Tibial artery (tissue), 4 donors: Measurements from ENCODE around the gene TCF15.

Experiments
- DNase-seq, 2 donors: peaks; one replicate each; pipeline ENCODE4 v3.0.0-alpha.2; 2019
- H3K27ac ChIP-seq, 2 donors: fragments of 200-600 bp; sonication (generic) in 1 of 2; 1 replicate in 1 of 2; 2 replicates in 1 of 2; pipeline ENCODE4 v1.5.1; 2018 to 2019; ENCODE audit warnings: mild to moderate bottlenecking in 1 of 2
- H3K27me3 ChIP-seq, 2 donors: fragments of 200-600 bp; sonication (generic) in 1 of 2; one replicate each; pipeline versions ENCODE4 v1.5.1 to v1.6.0; 2016 to 2019
- H3K36me3 ChIP-seq, 3 donors: fragments of 200-600 bp; sonication (generic) in 2 of 3; one replicate each; pipeline ENCODE4 v1.5.1; 2016 to 2019; ENCODE audit warnings: mild to moderate bottlenecking in 2 of 3
- H3K4me1 ChIP-seq, 4 donors: fragments of 200-600 bp; sonication (generic) in 2 of 4; 1 replicate in 3 of 4; 2 replicates in 1 of 4; pipeline ENCODE4 v1.5.1; 2016 to 2019
- H3K4me3 ChIP-seq, 2 donors: fragments of 200-600 bp; sonication (generic) in 1 of 2; 1 replicate in 1 of 2; 2 replicates in 1 of 2; pipeline ENCODE4 v1.5.1; 2018 to 2019; ENCODE audit warnings: mild to moderate bottlenecking in 2 of 2
- H3K9me3 ChIP-seq, 3 donors: fragments of 200-600 bp; sonication (generic) in 1 of 3; one replicate each; pipeline ENCODE4 v1.5.1; 2016 to 2019
- CTCF ChIP-seq, 2 experiments: fragments of 200-600 bp in 1 of 2; fragments of 450-650 bp in 1 of 2; IDR thresholded peaks; one replicate each; pipeline ENCODE4 v1.5.1; 2017 to 2019; ENCODE audit warnings: antibody characterized with exemption in 2 of 2, mild to moderate bottlenecking in 1 of 2, moderate library complexity in 1 of 2
- intact Hi-C: fragments of 100-400 bp; cut with DNase I; formaldehyde crosslinking; loops from one replicate; pipeline ENCODE4 v1.15.0; 2023; ENCODE audit warnings: low total_unique reads

Gene TCF15

GRCh38 chr20:610130-611046, at the start of gene TCF15:
TCF15 (minus strand) TSS chr20:610309; CDS start chr20:610237, 72 bp downstream.
- Histone ChIP-seq H3K27me3 (peaks cover 0 to 71% of the 10 kb centered on the region in 2 donors), H3K4me1 (peaks cover 0 to 15% (median 0%) of the 10 kb centered on the region in 4 donors), H3K36me3 (no peaks in the 10 kb centered on the region), H3K9me3 (no peaks in the 10 kb centered on the region), H3K4me3 (peak within 1 kb of the TSS in 1 of 2 donors; percentile 14), H3K27ac (no peak within 1 kb of the TSS)
- TF ChIP-seq CTCF (IDR thresholded peaks at IDR 0.05): no peak
- no peak for DNase-seq
- intact Hi-C loops: no loop called here

- intact Hi-C loops: loop anchor here (10.0 kb wide), 1 partner anchor 176 kb away; the partner anchor contains the start of gene FAM110A
- TF ChIP-seq CTCF (IDR thresholded peaks at IDR 0.05): no peak
Observed at GRCh38 chr20:658731-659291, 48.7 kb upstream of the TCF15 start.

GRCh38 chr20:658202-658601, 48.1 kb upstream of the TCF15 start:
- DNase-seq: no peak
- Histone ChIP-seq H3K9me3 (no peaks in the 10 kb centered on the region), H3K36me3 (no peaks in the 10 kb centered on the region), H3K4me3 (no peak overlapping the region), H3K27ac (no peak overlapping the region), H3K27me3 (peaks cover 0 to 30% of the 10 kb centered on the region in 2 donors), H3K4me1 (peaks cover 0 to 20% (median 8%) of the 10 kb centered on the region in 4 donors)
- intact Hi-C loops: loop anchor here (10.0 kb wide), 1 partner anchor 177 kb away; the partner anchor contains the start of gene FAM110A
- no peak for TF ChIP-seq CTCF (IDR thresholded peaks at IDR 0.05)

More at GRCh38 chr20:658731-659291, 48.7 kb upstream of the TCF15 start:
- peaks cover 0 to 36% of the 10 kb centered on the region in 2 donors for H3K27me3 ChIP-seq
- no peak for DNase-seq
- no peaks in the 10 kb centered on the region for H3K36me3 ChIP-seq
- H3K27ac ChIP-seq: no peak overlapping the region
- no peak overlapping the region for H3K4me3 ChIP-seq
- H3K4me1 ChIP-seq: peaks cover 0 to 17% (median 8%) of the 10 kb centered on the region in 4 donors
- H3K9me3 ChIP-seq: no peaks in the 10 kb centered on the region

GRCh38 chr20:655726-656624, 45.9 kb upstream of the TCF15 start:
- Histone ChIP-seq H3K36me3 (peaks cover 0 to 2% (median 0%) of the 10 kb centered on the region in 3 donors), H3K4me1 (peaks cover 0 to 32% (median 17%) of the 10 kb centered on the region in 4 donors), H3K4me3 (no peak overlapping the region), H3K27ac (no peak overlapping the region), H3K9me3 (no peaks in the 10 kb centered on the region), H3K27me3 (peaks cover 0 to 8% of the 10 kb centered on the region in 2 donors)
- no peak for TF ChIP-seq CTCF (IDR thresholded peaks at IDR 0.05)
- intact Hi-C loops: loop anchor here (10.0 kb wide), 1 partner anchor 179 kb away; the partner anchor contains the start of gene FAM110A
- no peak for DNase-seq

- Histone ChIP-seq H3K9me3 (no peaks in the 10 kb centered on the region), H3K4me1 (peaks cover 0 to 26% (median 17%) of the 10 kb centered on the region in 4 donors), H3K27ac (no peak overlapping the region), H3K27me3 (no peaks in the 10 kb centered on the region), H3K4me3 (no peak overlapping the region), H3K36me3 (peaks cover 0 to 18% (median under 1%) of the 10 kb centered on the region in 3 donors)
- DNase-seq: no peak
- intact Hi-C loops: loop anchor here (10.0 kb wide), 1 partner anchor 180 kb away; the partner anchor contains the start of gene FAM110A
- no peak for TF ChIP-seq CTCF (IDR thresholded peaks at IDR 0.05)
Observed at GRCh38 chr20:654417-654750, 44.3 kb upstream of the TCF15 start.
